Skeletal muscle tissue (tissue), 4 donors: Measurements from ENCODE around the gene GET3. TPM values are rescaled to one million over a fixed set of nuclear protein-coding genes. Genes with fewer than 3 reads are reported as not detected.
"Not testable (repeated sequence)": the region's sequence is repeated elsewhere in the genome, so short reads cannot be mapped to it uniquely, and the experiment has no call there.

Source experiments
- H3K27ac ChIP-seq: one replicate; pipeline ENCODE4 v1.7.0; 2013; ENCODE audit warnings: mild to moderate bottlenecking, low read depth, low read length, inconsistent platforms
- H3K27me3 ChIP-seq, 3 donors: one replicate each; pipeline ENCODE4 v1.7.0; 2013; ENCODE audit warnings: low read length in 3 of 3; ENCODE audit not compliant: control insufficient read depth in 3 of 3, insufficient read depth in 3 of 3
- H3K36me3 ChIP-seq, 3 donors: one replicate each; pipeline ENCODE4 v1.7.0; 2013; ENCODE audit warnings: low read length in 3 of 3; ENCODE audit not compliant: control insufficient read depth in 3 of 3, insufficient read depth in 3 of 3
- H3K4me1 ChIP-seq, 3 donors: one replicate each; pipeline ENCODE4 v1.7.0; 2013; ENCODE audit warnings: low read length in 3 of 3, mild to moderate bottlenecking in 3 of 3; ENCODE audit not compliant: control insufficient read depth in 3 of 3, insufficient read depth in 3 of 3
- H3K4me3 ChIP-seq, 3 donors: one replicate each; pipeline ENCODE4 v1.7.0; 2013; ENCODE audit warnings: low read length in 3 of 3
- H3K9ac ChIP-seq, 3 donors: one replicate each; pipeline ENCODE4 v1.7.0; 2013; ENCODE audit warnings: low read length in 3 of 3, mild to moderate bottlenecking in 3 of 3, moderate library complexity in 2 of 3, low read depth in 1 of 3
- H3K9me3 ChIP-seq, 3 donors: one replicate each; pipeline ENCODE4 v1.7.0; 2013; ENCODE audit warnings: low read length in 3 of 3; ENCODE audit not compliant: control insufficient read depth in 3 of 3
- total RNA-seq: library from RNA; depleted of rRNA; stranded (reverse); fragments of >200 nt; gene quantifications from one replicate; pipeline ENCODE4 v1.2.3, GENCODE V29; 2014
- donor health status: Osteomylitis.

Gene GET3
- total RNA-seq, 1 donor from 2014 or later, result 53.8 TPM

DNA sequence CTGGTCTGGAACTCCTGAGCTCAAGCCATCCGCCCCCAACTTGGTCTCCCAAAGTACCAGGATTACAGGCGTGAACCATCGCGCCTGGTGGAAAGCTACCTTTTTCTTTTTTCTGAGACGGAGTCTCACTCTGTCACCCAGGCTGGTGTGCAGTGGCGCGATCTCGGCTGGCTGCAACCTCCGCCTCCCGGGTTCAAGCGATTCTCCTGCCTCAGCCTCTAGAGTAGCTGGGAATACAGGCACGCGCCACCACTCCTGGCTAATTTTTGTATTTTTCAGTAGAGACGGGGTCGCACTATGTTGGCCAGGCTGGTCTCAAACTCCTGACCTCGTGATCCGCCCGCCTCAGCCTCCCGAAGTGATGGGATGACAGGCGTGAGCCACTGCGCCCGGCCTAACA, 39.9 kb upstream of the GET3 start:
- H3K9me3 ChIP-seq, H3K27me3 ChIP-seq, H3K9ac ChIP-seq, H3K27ac ChIP-seq: not testable (repeated sequence)
- Histone ChIP-seq H3K4me1 (peaks cover 14 to 20% (median 17%) of the 10 kb centered on the region in 3 donors), H3K4me3 (peak overlapping the region in 1 of 3 donors; percentile 92), H3K36me3 (peaks cover 20 to 24% (median 22%) of the 10 kb centered on the region in 3 donors)

DNA sequence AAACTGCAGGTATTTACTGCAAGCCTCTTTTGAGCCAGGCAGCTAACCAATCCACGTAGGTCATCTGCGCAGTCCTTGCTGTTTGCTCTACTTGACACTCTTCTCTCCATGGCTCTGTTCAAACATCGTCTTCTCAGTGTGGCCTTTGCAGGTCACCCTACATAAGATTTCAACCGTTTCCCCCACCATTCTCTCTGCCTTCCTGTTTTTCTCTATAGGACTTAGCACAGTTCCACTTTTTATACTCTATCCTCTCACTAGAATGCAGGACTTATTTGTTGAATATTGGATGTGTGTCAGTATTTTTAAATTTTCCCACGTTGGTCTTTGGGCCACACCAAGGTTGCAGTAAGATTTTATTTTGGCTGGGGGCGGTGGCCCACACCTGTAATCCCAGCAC, 39.2 kb upstream of the GET3 start:
- H3K9ac ChIP-seq, result no peak overlapping the region
- H3K9me3 ChIP-seq, result no peaks in the 10 kb centered on the region
- no peak overlapping the region for H3K4me3 ChIP-seq
- peaks cover 27 to 31% (median 30%) of the 10 kb centered on the region in 3 donors for H3K36me3 ChIP-seq
- no peak overlapping the region for H3K27ac ChIP-seq
- peaks cover 14 to 20% (median 17%) of the 10 kb centered on the region in 3 donors for H3K4me1 ChIP-seq
- H3K27me3 ChIP-seq, result no peaks in the 10 kb centered on the region

DNA sequence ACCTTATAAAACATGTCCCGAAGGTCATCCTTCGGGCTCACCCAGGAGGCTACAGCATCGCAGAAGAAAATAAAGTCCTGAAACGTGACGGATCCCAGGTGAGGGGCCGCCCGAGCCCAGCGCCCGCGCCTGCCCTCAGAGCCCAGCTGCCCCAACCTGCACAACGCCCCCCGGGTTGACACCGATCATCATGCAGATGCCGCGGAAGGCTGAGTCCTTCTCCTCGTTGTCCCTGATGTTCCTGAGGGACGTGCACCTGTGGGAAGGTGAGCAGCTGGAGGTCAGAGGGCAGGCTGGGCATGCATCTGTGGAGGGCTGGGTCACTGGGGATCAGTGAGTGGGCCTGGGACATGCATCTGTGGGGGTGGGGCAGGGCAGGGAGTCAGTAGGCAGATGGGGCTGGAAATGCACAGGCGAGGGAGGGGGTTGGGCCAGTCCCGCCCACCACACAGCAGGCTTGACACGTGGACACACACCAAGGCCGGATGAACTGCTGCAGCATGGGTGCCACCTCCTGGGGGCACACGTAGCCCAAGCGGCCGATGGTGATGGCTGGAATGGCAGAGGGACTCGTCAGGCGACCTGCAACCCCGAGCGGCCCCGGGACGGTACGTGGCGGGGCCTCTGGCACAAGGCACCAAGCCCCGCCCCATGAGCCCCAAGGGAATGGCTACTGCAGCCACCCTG, 35.6 kb upstream of the GET3 start:
- Histone ChIP-seq H3K4me1 (peaks cover 4 to 5% (median 5%) of the 10 kb centered on the region in 3 donors), H3K36me3 (peaks cover 57 to 62% (median 60%) of the 10 kb centered on the region in 3 donors), H3K27me3 (no peaks in the 10 kb centered on the region), H3K4me3 (no peak overlapping the region), H3K9ac (no peak overlapping the region), H3K9me3 (no peaks in the 10 kb centered on the region), H3K27ac (no peak overlapping the region)

DNA sequence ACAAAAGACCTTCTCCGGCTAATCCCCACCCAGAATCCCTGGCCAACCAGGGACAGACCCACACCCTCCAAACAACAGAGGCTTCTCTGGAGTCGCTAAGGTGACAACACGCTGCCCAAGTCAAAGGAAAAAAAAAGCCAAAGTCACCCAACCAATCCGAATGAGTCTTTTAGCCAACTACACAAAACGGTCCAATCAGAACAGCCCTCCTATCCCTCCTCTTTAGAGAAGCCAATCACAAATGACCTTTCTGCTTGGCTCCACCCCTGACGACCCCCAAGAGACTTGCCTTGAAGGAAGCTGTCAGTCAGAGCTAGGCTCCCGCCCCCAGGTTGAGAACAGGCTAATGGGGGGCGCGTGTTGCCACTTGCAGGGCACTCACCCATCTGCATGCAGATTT, 34.3 kb upstream of the GET3 start:
- Histone ChIP-seq H3K27ac (no peak overlapping the region), H3K9ac (no peak overlapping the region), H3K36me3 (peaks cover 60 to 68% (median 66%) of the 10 kb centered on the region in 3 donors)

DNA sequence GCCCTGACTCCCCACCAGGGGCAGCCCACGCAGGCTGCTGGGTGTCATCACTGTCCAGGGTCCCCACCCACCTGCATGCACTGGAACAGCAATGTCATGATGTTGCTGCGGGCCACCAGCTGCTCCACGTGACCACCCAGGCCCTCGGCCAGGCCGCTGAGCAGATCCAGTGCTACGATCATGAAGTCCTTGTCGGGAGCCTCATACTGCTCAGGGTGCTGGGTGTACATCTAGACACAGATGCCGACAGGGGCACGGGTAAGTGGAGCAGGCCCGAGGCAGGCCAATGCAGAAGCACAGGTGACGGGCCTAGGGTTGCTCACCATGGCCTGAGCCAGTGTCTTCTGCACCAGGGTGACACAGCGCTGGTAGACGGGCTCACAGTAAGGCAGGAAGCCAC, 32.1 kb upstream of the GET3 start:
- Histone ChIP-seq H3K4me1 (no peaks in the 10 kb centered on the region), H3K9me3 (no peaks in the 10 kb centered on the region), H3K4me3 (no peak overlapping the region), H3K36me3 (peaks cover 65 to 77% (median 75%) of the 10 kb centered on the region in 3 donors), H3K9ac (no peak overlapping the region), H3K27ac (no peak overlapping the region), H3K27me3 (no peaks in the 10 kb centered on the region)

More for the DNA sequence above, 34.3 kb upstream of the GET3 start:
- no peaks in the 10 kb centered on the region for H3K4me1 ChIP-seq
- no peaks in the 10 kb centered on the region for H3K9me3 ChIP-seq
- no peaks in the 10 kb centered on the region for H3K27me3 ChIP-seq
- no peak overlapping the region for H3K4me3 ChIP-seq

DNA sequence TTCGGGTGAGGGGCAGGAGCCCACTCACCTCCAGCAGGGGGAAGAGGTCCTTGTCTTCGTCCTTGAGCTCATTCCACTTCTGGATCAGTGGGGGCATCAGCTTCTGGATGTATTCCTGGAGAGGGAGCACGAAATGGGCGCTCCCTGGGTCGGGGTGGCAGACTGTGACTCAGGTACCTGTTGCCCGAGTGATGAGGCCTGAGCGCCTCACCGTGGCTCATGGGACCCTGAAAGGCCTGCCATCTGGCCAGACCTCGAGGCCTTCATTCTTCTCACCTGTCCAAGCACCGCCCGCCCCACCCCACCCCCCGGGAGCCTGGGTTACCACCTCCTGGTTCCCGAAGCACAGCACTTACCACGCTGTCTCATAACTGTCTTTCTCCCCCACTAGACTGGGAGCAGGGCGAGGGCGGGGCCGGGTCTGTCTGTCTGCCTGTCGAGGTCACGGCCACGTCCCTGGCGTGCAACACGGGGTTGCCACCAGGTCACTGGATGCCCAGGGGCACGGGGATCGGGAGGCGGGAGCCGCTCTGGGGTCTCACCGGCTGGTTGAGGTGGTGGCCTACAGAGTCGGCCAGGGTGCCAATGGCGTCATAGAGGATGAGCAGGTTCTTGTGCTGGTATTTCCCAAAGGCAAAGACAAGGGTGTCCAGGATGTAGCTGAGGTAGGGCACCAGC, 31.5 kb upstream of the GET3 start:
- H3K27ac ChIP-seq, result no peak overlapping the region
- H3K27me3 ChIP-seq, result no peaks in the 10 kb centered on the region
- H3K4me3 ChIP-seq, result no peak overlapping the region
- no peaks in the 10 kb centered on the region for H3K4me1 ChIP-seq
- no peaks in the 10 kb centered on the region for H3K9me3 ChIP-seq
- no peak overlapping the region for H3K9ac ChIP-seq
- H3K36me3 ChIP-seq, result peaks cover 65 to 78% (median 76%) of the 10 kb centered on the region in 3 donors

DNA sequence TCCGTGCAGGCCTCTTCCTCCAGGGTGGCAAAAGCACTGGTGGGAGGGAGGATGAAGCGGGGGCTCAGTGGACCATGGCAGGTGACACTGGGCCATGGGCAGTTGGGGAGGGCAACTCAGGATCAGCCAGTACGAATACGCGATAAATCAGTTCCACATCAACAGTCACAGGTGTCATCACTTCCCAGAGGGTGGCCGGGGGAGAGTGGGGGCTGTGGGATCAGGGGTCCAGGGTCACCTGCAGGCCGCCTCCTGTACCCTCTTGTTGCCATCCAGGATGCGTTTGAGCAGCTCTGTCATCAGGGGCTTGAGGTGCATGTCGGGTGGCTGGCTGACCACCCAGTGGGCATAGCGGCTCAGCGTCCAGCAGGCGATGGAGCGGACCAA, 31.0 kb upstream of the GET3 start:
- Histone ChIP-seq H3K4me1 (no peaks in the 10 kb centered on the region), H3K9me3 (no peaks in the 10 kb centered on the region), H3K27ac (no peak overlapping the region), H3K9ac (no peak overlapping the region), H3K36me3 (peaks cover 64 to 76% (median 75%) of the 10 kb centered on the region in 3 donors), H3K4me3 (no peak overlapping the region), H3K27me3 (no peaks in the 10 kb centered on the region)

DNA sequence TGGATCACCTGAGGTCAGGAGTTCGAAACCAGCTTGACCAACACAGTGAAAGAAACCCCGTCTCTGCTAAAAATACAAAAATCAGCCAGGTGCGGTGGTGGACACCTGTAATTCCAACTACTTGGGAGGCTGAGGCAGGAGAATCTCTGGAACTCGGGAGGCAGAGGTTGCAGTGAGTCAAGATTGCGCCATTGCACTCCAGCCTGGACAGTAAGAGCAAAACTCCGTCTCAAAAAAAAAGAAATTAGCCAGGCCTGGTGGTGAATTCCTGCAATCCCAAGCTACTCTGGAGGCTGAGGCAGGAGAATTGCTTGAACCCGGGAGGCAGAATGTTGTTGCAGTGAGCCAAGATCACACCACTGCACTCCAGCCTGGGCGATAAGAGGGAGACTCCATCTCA, 28.7 kb upstream of the GET3 start:
- Histone ChIP-seq H3K27ac (no peak overlapping the region), H3K9ac (no peak overlapping the region), H3K4me1 (no peaks in the 10 kb centered on the region), H3K27me3 (no peaks in the 10 kb centered on the region), H3K4me3 (no peak overlapping the region), H3K36me3 (peaks cover 54 to 70% (median 69%) of the 10 kb centered on the region in 3 donors), H3K9me3 (no peaks in the 10 kb centered on the region)

DNA sequence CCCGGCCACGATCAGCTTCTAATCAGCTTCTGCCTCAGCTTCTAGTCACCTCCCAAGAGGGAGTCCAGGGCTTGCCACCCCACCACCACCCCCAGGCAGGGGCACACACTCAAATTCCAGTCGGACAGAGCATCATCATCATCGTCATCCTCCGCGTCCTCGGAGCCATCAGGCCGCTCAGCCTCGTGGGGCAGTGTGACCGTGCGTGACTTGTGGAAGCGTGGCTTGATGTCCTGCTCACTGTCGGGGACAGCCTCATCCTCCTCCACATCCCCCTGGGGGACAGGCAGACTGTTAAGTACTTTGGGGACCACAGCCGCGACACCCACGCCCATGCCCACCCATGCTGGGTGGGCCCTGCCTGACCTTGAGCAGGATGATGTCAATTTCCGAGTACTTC, 26.1 kb upstream of the GET3 start:
- Histone ChIP-seq H3K36me3 (peaks cover 59 to 67% (median 64%) of the 10 kb centered on the region in 3 donors), H3K4me1 (no peaks in the 10 kb centered on the region), H3K4me3 (no peak overlapping the region), H3K27ac (no peak overlapping the region), H3K9ac (no peak overlapping the region), H3K27me3 (no peaks in the 10 kb centered on the region), H3K9me3 (no peaks in the 10 kb centered on the region)

DNA sequence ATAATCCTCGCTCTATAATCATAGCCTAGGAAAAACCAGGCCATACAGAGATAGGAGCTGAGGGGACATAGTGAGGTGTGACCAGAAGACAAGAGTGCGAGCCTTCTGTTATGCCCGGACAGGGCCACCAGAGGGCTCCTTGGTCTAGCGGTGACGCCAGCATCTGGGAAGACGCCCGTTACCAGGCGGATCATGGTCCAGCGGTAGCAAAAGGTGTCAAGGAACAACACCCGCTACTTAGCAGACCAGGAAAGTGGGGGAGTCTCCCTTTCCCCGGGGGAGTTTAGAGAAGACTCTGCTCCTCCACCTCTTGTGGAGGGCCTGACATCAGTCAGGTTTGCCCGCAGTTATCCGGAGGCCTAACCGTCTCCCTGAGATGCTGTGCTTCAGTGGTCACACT, 25.2 kb upstream of the GET3 start:
- not testable (repeated sequence) for H3K9me3 ChIP-seq, H3K9ac ChIP-seq, H3K27me3 ChIP-seq, H3K27ac ChIP-seq, H3K4me3 ChIP-seq, H3K4me1 ChIP-seq
- peaks cover 58 to 70% (median 61%) of the 10 kb centered on the region in 3 donors for H3K36me3 ChIP-seq
